GM18526 (cell line): ENCODE results near the gene TRIML2.

Experiments
- POLR2A ChIP-seq: IDR thresholded peaks from 3 replicates; pipeline ENCODE4 v1.6.1; 2011; ENCODE audit not compliant: insufficient read length; ENCODE audit errors: extremely low read depth

The TRIML2 gene

GRCh38 chr4:188109157-188109755 is at the start of gene TRIML2:
Gene TRIML2 (minus strand): TSS chr4:188109603. CDS start chr4:188105368, 4,235 bp downstream.
- TF ChIP-seq POLR2A, result no peak

GRCh38 chr4:188158336-188158735 is 48.9 kb upstream of the TRIML2 start:
- no peak for TF ChIP-seq POLR2A

- no peak for TF ChIP-seq POLR2A
Measured at GRCh38 chr4:188154668-188155405, 45.4 kb upstream of the TRIML2 start.

DNA sequence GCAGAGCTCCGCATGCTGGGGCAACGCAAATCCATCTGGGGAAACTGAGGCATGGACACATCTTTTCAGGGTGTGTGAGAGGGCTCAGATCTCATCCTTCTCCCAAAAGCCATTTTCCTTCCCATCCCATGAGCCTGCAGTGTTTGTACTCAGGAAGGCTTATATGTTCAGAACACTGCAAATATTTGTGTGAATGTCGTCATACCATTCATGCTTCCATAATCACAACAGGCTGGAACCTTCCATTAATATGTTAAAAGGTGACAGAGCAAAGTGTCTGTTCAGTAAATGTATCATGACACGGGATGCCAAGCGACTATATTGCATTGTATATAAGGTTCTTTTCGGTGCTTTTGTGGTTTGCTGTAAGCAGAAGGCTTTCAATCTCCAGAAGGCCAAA is 38.4 kb upstream of the TRIML2 start:
- TF ChIP-seq POLR2A, result no peak

GRCh38 chr4:188147176-188147575 is 37.8 kb upstream of the TRIML2 start:
- TF ChIP-seq POLR2A, result no peak

DNA sequence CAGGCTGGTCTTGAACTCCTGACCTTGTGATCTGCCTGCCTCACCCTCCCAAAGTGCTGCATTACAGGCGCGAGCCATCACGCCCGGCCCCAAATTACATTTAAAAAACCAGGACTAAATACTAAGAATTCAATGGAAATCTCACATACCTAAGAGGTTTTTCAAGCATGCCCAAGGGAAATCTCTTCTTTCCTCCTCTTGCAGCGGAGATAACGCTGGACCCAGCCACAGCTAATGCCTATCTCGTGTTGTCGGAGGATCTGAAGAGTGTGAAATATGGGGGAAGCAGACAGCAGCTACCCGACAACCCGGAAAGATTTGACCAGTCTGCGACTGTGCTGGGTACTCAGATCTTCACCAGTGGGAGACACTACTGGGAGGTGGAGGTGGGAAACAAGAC is 37.2 kb upstream of the TRIML2 start:
- TF ChIP-seq POLR2A, result no peak

GRCh38 chr4:188145601-188146000 is 36.2 kb upstream of the TRIML2 start:
- no peak for TF ChIP-seq POLR2A

- no peak for TF ChIP-seq POLR2A
Measured at GRCh38 chr4:188143731-188144130, 34.3 kb upstream of the TRIML2 start.

- no peak for TF ChIP-seq POLR2A
Measured at GRCh38 chr4:188139671-188140070, 30.3 kb upstream of the TRIML2 start.

DNA sequence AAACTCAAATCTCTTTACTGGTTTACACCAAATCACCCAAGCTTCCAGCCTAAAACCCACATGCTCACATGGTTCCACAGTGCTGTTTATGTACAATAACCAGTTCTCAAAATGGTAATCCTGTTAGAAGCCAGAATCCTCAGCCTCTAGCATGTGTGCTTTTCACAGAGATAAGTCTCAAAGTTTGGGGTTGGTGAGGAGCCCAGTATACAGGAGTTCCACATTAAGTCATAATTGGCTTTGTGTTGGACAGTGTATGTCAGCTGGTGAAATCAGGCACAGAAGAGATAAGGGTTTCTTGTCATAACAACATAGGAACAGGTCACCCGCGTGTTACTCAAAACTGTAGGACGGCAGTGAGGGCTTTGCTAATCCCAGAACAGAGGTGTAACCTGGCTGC is 29.7 kb upstream of the TRIML2 start, which contains the start of gene TRIML1:
TRIML1 (plus strand) TSS at position 301 of the 400 bp plus-strand sequence. CDS start 118 bp downstream, outside the sequence.
- TF ChIP-seq POLR2A, result no peak

DNA sequence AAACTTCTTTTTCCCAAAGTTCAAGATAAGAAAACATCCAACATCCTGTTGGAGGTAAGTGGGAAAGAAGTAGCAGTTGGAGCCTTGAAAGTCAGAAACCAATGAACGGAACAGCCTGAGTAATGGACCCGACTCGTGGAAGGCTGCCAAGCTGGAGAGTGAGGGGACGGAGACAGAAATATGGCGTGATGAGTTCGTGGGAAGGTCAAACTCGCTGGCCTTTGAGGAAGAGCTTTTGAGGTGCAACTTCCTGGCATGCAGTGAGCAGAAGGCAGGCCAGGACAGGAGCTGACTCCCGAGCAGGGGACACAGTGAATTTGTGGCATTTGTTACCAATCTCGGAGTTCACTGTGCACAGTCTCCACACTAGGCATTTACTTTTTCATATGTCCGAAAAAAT is 28.8 kb upstream of the TRIML2 start:
- TF ChIP-seq POLR2A, result no peak

GRCh38 chr4:188132232-188132631 is 22.8 kb upstream of the TRIML2 start:
- TF ChIP-seq POLR2A, result no peak

GRCh38 chr4:188130355-188130754 is 21.0 kb upstream of the TRIML2 start:
- TF ChIP-seq POLR2A, result no peak

GRCh38 chr4:188127214-188127874 is 17.9 kb upstream of the TRIML2 start:
- TF ChIP-seq POLR2A, result no peak

GRCh38 chr4:188121530-188121929 is 12.1 kb upstream of the TRIML2 start:
- TF ChIP-seq POLR2A, result no peak
